ENCODE results near the gene ZNF559.

Gene ZNF559

DNA sequence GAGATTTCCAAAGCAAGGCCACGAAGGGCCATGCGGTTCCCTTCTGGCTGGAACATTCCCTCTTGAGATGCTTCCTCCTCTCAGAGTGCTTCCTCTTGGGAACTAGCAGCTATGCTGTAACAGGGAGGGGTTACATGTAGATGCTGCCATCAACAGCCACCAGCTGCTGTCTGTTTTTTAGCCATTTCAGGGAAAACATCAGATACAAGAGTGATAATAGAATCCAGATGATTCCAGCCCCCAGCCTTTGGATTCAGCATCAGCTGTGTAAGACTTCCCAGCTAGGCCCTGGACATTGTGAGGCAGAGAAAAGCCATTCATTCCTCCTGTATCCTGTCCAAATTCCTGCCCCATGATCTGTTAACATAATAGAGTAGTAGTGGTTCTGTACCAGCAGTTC lies 30.7 kb downstream of the ZNF559 start:
- DNase-seq (ENCODE audit: low read depth) = no peak

DNA sequence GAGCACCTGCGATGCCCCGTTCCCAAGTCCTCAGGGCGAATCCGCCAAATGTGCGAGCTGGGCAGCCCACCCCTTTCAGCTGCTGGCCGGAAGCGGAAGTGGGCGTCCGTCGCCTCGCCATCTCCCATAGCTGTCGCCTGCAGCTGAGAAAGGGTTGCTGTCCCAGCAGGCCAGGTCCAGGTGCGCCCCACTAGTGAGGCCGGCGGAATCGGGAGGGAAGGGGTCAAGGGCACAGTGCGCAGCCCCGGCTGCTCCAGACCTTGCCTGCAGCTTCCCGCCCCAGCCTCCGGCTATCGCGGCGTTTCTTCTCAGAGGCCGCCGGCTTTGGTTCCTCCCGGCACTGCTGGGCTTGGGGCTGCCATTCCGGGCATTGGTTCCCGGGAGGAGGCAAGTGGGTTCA lies 38.9 kb downstream of the ZNF559 start, which contains the start of gene ZNF177:
TSS of gene ZNF177 (plus strand) at position 109 of the 400 bp plus-strand sequence. CDS start 15,299 bp downstream, outside the sequence.
- DNase-seq (ENCODE audit: low read depth) = no peak

DNA sequence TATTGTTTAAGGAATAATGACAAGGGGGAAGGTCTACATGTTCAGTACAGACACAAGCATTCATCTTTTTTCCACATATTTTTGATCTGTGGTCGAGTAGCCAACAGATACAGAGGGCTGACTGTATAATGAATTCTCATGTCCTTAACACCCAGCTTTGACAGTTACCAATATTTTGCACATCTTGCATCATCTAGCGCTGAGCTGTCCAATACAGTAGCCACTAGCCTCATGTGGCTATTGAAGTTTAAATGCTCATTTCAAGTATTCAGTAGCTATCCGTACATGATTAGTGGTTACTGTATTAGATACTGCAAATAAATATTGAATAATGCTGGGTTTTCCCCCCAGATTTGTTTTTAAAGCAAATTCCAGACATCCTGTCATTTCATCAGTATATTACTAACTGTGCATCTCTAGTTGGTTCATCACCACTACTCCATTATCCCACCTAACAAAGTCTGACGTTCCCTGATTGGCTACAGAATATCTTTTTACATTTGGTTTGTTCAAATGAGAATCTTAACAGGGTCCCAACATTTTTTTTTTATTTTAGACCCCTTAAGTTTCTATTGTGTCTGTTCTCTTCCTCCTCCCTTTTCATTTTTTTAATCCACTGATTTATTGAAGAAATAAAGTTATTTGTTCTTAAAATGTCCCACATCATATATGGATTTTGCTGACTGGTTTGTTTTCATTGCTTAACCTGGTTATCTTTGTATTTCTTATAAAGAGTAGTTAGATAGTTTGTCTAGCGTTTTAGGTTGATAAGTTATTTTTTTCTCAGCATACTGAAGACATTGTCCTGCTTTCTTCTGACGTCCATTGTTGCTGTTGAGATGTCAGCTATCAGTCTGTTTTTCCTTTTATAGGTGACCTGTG lies 47.0 kb downstream of the ZNF559 start:
- no peak for DNase-seq (ENCODE audit: low read depth)

DNA sequence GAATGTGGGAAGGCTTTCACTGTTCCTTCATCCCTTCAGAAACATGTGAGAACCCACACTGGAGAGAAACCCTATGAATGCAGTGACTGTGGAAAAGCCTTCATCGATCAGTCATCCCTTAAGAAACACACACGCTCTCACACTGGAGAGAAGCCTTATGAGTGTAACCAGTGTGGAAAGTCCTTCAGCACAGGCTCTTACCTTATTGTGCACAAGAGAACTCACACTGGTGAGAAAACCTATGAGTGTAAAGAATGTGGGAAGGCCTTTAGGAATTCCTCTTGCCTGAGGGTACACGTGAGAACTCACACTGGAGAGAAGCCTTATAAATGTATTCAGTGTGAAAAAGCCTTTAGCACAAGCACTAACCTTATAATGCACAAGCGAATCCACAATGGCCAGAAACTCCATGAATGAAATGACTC lies 57.4 kb downstream of the ZNF559 start:
- DNase-seq (ENCODE audit: low read depth) = no peak

All from activated T-cell treated with anti-CD3 and anti-CD28 coated beads for 48 hours (primary cell).